SK-N-SH treated with all-trans-retinoic acid at 6 μM for 48 hours (cell line): ENCODE measurements around the gene XPC.

Experiments
- CREB5 ChIP-seq: fragments of 250-450 bp; sonication (Bioruptor Pico); IDR thresholded peaks from 2 replicates; pipeline ENCODE4 v1.5.1; 2020; ENCODE audit warnings: low read depth, mild to moderate bottlenecking, moderate library complexity
- PPARA ChIP-seq: fragments of 250-450 bp; sonication (Bioruptor Pico); IDR thresholded peaks from 2 replicates; pipeline ENCODE4 v1.5.0; 2020; ENCODE audit warnings: mild to moderate bottlenecking, borderline replicate concordance
- RARB ChIP-seq: fragments of 250-450 bp; sonication (Bioruptor Pico); IDR thresholded peaks from 2 replicates; pipeline ENCODE4 v1.8.0; 2021; ENCODE audit warnings: mild to moderate bottlenecking, moderate library complexity
- TCF4 ChIP-seq: fragments of 250-450 bp; sonication (Bioruptor Pico); IDR thresholded peaks from 2 replicates; pipeline ENCODE4 v1.8.0; 2021; ENCODE audit warnings: mild to moderate bottlenecking, moderate library complexity, borderline replicate concordance
- TOX ChIP-seq: fragments of 250-450 bp; sonication (Bioruptor Pico); IDR thresholded peaks from 2 replicates; pipeline ENCODE4 v1.8.0; 2021; ENCODE audit warnings: mild to moderate bottlenecking, moderate library complexity, borderline replicate concordance
- TSHZ2 ChIP-seq: fragments of 250-450 bp; sonication (Bioruptor Pico); IDR thresholded peaks from 2 replicates; pipeline ENCODE4 v1.5.0; 2020; ENCODE audit warnings: mild to moderate bottlenecking, moderate library complexity
- ZFP3 ChIP-seq: fragments of 250-450 bp; sonication (Bioruptor Pico); IDR thresholded peaks from 2 replicates; pipeline ENCODE4 v1.5.0; 2020; ENCODE audit warnings: mild to moderate bottlenecking, moderate library complexity
- ZFP30 ChIP-seq: fragments of 450-650 bp; formaldehyde crosslinking; IDR thresholded peaks from 2 replicates; pipeline ENCODE4 v1.5.0; 2022; ENCODE audit warnings: mild to moderate bottlenecking, moderate library complexity
- ZNF565 ChIP-seq: fragments of 450-650 bp; formaldehyde crosslinking; conservative IDR thresholded peaks from 2 replicates; pipeline ENCODE4 v1.5.0; 2020; ENCODE audit warnings: low read depth, mild to moderate bottlenecking, moderate library complexity

DNA sequence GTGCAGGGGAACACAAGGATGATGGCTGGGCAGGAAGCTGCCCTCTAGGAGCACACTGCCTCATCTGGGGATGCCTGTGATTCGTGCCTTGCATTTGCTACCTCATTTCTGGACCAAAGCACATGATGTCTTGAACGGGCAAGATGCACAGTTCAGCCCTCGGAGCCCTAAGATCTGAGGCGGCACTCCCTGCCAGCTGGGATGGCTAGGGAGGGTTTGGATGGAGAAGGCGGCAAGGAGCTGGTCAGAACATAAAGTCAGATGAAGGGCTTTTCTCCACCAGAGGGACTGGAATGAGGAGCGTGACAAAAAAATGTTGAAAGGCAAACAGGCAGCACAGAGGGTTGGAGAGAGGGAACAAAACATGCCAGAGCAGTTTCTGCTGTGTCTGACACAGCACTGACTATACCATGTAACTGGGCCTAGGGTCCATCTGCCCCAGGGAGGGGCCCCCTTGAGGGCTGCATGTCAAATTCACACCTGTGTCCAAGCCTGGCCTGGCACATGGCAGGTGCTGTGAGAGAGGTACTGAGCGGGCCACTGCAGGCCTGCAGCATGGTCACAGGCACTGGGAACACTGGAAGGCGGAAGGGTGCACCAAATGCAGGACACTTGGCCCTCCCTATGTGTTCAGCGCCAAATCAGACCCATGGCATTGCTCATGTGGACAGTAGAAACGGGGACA, 31.9 kb downstream of the XPC start:
- no peak for TF ChIP-seq TOX (CRISPR knock-in tag)
- TF ChIP-seq ZNF565 (CRISPR knock-in tag), result no peak
- TF ChIP-seq ZFP30 (CRISPR knock-in tag), result no peak
- no peak for TF ChIP-seq CREB5 (CRISPR knock-in tag)
- no peak for TF ChIP-seq ZFP3 (CRISPR knock-in tag)
- no peak for TF ChIP-seq TCF4 (CRISPR knock-in tag)
- TF ChIP-seq PPARA (CRISPR knock-in tag), result no peak
- TF ChIP-seq TSHZ2 (CRISPR knock-in tag), result no peak
- TF ChIP-seq RARB (CRISPR knock-in tag), result no peak
